K562 (cell line): ENCODE results near the gene ZFPM1. TPM values are rescaled to one million over a fixed set of nuclear protein-coding genes. Genes with fewer than 3 reads are reported as not detected.

ENCODE experiments used
- ELF4 ChIP-seq: fragments of 450-650 bp; formaldehyde crosslinking; IDR thresholded peaks from 2 replicates; pipeline ENCODE4 v1.4.0; 2022; ENCODE audit warnings: missing genetic modification characterization
- FOSL1 ChIP-seq: fragments of 200-800 bp; sonication (Bioruptor generic); conservative IDR thresholded peaks from 2 replicates; pipeline ENCODE4 v1.6.1; 2016; ENCODE audit warnings: missing genetic modification characterization, missing compliant biosample characterization
- PYGO2 ChIP-seq: fragments of 450-650 bp; IDR thresholded peaks from 2 replicates; pipeline ENCODE4 v1.6.1; 2016; ENCODE audit warnings: mild to moderate bottlenecking, missing genetic modification characterization, moderate library complexity, missing compliant biosample characterization
- SMARCE1 ChIP-seq: fragments of 450-650 bp; IDR thresholded peaks from 2 replicates; pipeline ENCODE4 v1.7.1; 2016; ENCODE audit warnings: mild to moderate bottlenecking
- SPI1 ChIP-seq: IDR thresholded peaks from 2 replicates; pipeline ENCODE4 v1.6.1; 2011; ENCODE audit warnings: low read depth, low read length, control low read depth, borderline replicate concordance
- XRCC4 ChIP-seq: IDR thresholded peaks from one replicate; pipeline ENCODE4 v1.6.1; 2011; ENCODE audit not compliant: insufficient read depth, insufficient read length; ENCODE audit errors: extremely low read depth
- ZNF384 ChIP-seq: IDR thresholded peaks from 2 replicates; pipeline ENCODE4 v1.6.1; 2012; ENCODE audit warnings: low read depth, low read length, improper control_type of control experiment
- polyA plus RNA-seq, 8 experiments: library from polyadenylated mRNA; depleted of rRNA in 4 of 8; stranded (reverse) in 5 of 8; unstranded in 3 of 8; fragments of >200 nt; fragmentation: Nextera tagmentation in 2 of 8; fragmentation: Illumina TruSeq in 1 of 8; extraction: Ambion mirVana in 2 of 8; extraction: Trizol in 1 of 8; gene quantifications; 2 replicates each; pipeline versions ENCODE4 v1.2.1 to v1.2.3, GENCODE V29; 2011 to 2014; ENCODE audit warnings: inconsistent platforms in 1 of 8, missing spikeins in 1 of 8
- total RNA-seq, 7 experiments: library from RNA; depleted of rRNA in 6 of 7; stranded (reverse); fragments of >200 nt in 6 of 7; fragmentation: Illumina TruSeq in 2 of 7; extraction: Trizol in 2 of 7; gene quantifications; 2 replicates each; pipeline versions ENCODE4 v1.2.1 to v1.2.3, GENCODE V29; 2011 to 2021; ENCODE audit warnings: low replicate concordance in 1 of 7
- TF ChIP-seq, protein P1 (sequence below), 2 experiments: fragments of 450-650 bp in 1 of 2; IDR thresholded peaks; 2 replicates each; pipeline ENCODE4 v1.6.1; 2011 to 2017; ENCODE audit warnings: low read depth in 2 of 2, antibody characterized with exemption in 1 of 2, borderline replicate concordance in 1 of 2, low read length in 1 of 2, mild to moderate bottlenecking in 1 of 2, mixed read lengths in 1 of 2; ENCODE audit not compliant: control insufficient read depth in 1 of 2
- TF ChIP-seq, protein P2 (sequence below), 2 experiments: fragments of 250-450 bp in 1 of 2; fragments of 450-650 bp in 1 of 2; sonication (Bioruptor Pico) in 1 of 2; IDR thresholded peaks; 2 replicates each; pipeline versions ENCODE4 v1.6.1 to v1.8.0; 2016 to 2021; ENCODE audit warnings: mild to moderate bottlenecking in 2 of 2, moderate library complexity in 2 of 2, missing compliant biosample characterization in 1 of 2, missing genetic modification characterization in 1 of 2
- TF ChIP-seq, protein P3 (sequence below): fragments of 200-600 bp; sonication (generic); IDR thresholded peaks from one replicate; pipeline ENCODE4 v1.6.1; 2012; ENCODE audit warnings: mild to moderate bottlenecking, low read depth, low read length, inconsistent platforms

ZFPM1 gene
- total and polyA plus RNA-seq, 9 of the 15 experiments (the other 6 are each of a cell fraction or from before 2014, with no cell fraction given): 0.03 to 35.9 (median 1.4) TPM

DNA sequence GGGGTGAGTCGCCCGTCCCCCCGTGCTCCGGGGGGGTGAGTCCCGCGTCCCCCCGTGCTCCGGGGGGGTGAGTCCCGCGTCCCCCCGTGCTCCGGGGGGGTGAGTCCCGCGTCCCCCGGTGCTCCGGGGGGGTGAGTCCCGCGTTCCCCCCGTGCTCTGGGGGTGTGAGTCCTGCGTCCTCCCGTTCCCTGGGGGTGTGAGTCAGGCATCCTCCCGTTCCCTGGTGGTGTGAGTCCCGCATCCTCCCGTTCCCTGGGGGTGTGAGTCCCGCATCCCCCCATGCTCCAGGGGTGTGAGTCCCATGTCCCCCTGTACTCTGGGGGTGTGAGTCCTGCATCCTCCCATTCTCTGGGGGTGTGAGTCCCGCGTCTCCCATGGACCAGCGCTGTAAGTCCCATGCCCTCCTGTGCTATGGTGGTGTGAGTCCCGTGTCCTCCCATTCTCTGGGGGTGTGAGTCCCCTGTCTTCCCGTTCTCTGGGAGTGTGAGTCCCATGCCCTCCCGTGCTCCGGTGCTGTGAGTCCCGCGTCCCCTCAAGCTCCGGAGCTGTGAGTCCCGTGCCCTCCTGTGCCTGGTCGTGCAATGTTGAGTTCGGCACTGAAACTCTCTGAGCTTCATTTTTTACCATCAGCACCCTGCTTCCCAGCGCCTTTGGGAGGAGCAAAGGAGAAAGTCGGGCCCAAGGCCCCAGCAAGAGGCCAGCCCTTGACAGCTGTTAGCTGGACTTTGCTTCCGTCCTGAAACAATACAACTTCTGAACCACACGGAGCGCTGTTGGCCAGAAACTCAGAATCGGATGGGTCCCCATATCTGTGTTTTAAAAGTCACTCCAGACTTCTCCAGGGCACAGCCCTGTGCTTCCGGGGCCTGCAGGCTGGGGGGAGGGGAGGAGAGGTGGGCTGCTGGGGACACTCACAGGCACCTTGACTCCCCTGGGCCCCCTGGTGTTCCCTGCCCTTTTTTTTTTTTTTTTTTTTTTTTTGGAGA, 105.7 kb downstream of the ZFPM1 start (continued):
- TF ChIP-seq, protein P1, sequence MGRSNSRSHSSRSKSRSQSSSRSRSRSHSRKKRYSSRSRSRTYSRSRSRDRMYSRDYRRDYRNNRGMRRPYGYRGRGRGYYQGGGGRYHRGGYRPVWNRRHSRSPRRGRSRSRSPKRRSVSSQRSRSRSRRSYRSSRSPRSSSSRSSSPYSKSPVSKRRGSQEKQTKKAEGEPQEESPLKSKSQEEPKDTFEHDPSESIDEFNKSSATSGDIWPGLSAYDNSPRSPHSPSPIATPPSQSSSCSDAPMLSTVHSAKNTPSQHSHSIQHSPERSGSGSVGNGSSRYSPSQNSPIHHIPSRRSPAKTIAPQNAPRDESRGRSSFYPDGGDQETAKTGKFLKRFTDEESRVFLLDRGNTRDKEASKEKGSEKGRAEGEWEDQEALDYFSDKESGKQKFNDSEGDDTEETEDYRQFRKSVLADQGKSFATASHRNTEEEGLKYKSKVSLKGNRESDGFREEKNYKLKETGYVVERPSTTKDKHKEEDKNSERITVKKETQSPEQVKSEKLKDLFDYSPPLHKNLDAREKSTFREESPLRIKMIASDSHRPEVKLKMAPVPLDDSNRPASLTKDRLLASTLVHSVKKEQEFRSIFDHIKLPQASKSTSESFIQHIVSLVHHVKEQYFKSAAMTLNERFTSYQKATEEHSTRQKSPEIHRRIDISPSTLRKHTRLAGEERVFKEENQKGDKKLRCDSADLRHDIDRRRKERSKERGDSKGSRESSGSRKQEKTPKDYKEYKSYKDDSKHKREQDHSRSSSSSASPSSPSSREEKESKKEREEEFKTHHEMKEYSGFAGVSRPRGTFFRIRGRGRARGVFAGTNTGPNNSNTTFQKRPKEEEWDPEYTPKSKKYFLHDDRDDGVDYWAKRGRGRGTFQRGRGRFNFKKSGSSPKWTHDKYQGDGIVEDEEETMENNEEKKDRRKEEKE (IDR thresholded peaks at IDR 0.05; ENCODE audit: borderline replicate concordance in 1 of 2, control insufficient read depth in 1 of 2, low read depth in 2 of 2, low read length in 1 of 2): no peak
- TF ChIP-seq SPI1 (no peak), XRCC4 (no peak), ZNF384 (peak; percentile 19; the same call in 1 of the 2 replicates), FOSL1 (tag) (no peak), PYGO2 (tag) (no peak), ELF4 (CRISPR knock-in tag) (no peak), SMARCE1 (0 out of 2 replicates have a peak, but pooled peaks have one; percentile 21)
- TF ChIP-seq, protein P2, sequence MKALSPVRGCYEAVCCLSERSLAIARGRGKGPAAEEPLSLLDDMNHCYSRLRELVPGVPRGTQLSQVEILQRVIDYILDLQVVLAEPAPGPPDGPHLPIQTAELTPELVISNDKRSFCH (CRISPR knock-in tag; IDR thresholded peaks at IDR 0.05): no peak
- TF ChIP-seq, protein P2 (tag; IDR thresholded peaks at IDR 0.05): 0 out of 2 replicates have a peak, but pooled peaks have one; percentile 28
- TF ChIP-seq, protein P3, sequence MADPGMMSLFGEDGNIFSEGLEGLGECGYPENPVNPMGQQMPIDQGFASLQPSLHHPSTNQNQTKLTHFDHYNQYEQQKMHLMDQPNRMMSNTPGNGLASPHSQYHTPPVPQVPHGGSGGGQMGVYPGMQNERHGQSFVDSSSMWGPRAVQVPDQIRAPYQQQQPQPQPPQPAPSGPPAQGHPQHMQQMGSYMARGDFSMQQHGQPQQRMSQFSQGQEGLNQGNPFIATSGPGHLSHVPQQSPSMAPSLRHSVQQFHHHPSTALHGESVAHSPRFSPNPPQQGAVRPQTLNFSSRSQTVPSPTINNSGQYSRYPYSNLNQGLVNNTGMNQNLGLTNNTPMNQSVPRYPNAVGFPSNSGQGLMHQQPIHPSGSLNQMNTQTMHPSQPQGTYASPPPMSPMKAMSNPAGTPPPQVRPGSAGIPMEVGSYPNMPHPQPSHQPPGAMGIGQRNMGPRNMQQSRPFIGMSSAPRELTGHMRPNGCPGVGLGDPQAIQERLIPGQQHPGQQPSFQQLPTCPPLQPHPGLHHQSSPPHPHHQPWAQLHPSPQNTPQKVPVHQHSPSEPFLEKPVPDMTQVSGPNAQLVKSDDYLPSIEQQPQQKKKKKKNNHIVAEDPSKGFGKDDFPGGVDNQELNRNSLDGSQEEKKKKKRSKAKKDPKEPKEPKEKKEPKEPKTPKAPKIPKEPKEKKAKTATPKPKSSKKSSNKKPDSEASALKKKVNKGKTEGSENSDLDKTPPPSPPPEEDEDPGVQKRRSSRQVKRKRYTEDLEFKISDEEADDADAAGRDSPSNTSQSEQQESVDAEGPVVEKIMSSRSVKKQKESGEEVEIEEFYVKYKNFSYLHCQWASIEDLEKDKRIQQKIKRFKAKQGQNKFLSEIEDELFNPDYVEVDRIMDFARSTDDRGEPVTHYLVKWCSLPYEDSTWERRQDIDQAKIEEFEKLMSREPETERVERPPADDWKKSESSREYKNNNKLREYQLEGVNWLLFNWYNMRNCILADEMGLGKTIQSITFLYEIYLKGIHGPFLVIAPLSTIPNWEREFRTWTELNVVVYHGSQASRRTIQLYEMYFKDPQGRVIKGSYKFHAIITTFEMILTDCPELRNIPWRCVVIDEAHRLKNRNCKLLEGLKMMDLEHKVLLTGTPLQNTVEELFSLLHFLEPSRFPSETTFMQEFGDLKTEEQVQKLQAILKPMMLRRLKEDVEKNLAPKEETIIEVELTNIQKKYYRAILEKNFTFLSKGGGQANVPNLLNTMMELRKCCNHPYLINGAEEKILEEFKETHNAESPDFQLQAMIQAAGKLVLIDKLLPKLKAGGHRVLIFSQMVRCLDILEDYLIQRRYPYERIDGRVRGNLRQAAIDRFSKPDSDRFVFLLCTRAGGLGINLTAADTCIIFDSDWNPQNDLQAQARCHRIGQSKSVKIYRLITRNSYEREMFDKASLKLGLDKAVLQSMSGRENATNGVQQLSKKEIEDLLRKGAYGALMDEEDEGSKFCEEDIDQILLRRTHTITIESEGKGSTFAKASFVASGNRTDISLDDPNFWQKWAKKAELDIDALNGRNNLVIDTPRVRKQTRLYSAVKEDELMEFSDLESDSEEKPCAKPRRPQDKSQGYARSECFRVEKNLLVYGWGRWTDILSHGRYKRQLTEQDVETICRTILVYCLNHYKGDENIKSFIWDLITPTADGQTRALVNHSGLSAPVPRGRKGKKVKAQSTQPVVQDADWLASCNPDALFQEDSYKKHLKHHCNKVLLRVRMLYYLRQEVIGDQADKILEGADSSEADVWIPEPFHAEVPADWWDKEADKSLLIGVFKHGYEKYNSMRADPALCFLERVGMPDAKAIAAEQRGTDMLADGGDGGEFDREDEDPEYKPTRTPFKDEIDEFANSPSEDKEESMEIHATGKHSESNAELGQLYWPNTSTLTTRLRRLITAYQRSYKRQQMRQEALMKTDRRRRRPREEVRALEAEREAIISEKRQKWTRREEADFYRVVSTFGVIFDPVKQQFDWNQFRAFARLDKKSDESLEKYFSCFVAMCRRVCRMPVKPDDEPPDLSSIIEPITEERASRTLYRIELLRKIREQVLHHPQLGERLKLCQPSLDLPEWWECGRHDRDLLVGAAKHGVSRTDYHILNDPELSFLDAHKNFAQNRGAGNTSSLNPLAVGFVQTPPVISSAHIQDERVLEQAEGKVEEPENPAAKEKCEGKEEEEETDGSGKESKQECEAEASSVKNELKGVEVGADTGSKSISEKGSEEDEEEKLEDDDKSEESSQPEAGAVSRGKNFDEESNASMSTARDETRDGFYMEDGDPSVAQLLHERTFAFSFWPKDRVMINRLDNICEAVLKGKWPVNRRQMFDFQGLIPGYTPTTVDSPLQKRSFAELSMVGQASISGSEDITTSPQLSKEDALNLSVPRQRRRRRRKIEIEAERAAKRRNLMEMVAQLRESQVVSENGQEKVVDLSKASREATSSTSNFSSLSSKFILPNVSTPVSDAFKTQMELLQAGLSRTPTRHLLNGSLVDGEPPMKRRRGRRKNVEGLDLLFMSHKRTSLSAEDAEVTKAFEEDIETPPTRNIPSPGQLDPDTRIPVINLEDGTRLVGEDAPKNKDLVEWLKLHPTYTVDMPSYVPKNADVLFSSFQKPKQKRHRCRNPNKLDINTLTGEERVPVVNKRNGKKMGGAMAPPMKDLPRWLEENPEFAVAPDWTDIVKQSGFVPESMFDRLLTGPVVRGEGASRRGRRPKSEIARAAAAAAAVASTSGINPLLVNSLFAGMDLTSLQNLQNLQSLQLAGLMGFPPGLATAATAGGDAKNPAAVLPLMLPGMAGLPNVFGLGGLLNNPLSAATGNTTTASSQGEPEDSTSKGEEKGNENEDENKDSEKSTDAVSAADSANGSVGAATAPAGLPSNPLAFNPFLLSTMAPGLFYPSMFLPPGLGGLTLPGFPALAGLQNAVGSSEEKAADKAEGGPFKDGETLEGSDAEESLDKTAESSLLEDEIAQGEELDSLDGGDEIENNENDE: no peak
